Right atrium auricular region (tissue), 2 donors: Measurements from ENCODE around the gene NSFL1C. TPM values are rescaled to one million over a fixed set of nuclear protein-coding genes. Genes with fewer than 3 reads are reported as not detected.
"Not testable (repeated sequence)": the region's sequence is repeated elsewhere in the genome, so short reads cannot be mapped to it uniquely, and the experiment has no call there.

Source experiments
- DNase-seq: peaks from one replicate; pipeline ENCODE4 v3.0.0-alpha.2; 2019; ENCODE audit warnings: low spot score
- H3K27ac ChIP-seq, 2 donors: fragments of 200-600 bp; sonication (generic); 1 replicate in 1 of 2; 2 replicates in 1 of 2; pipeline ENCODE4 v1.5.1; 2016 to 2019
- H3K27me3 ChIP-seq, 2 donors: fragments of 200-600 bp; sonication (generic); one replicate each; pipeline versions ENCODE4 v1.5.1 to v1.6.0; 2017 to 2019
- H3K36me3 ChIP-seq: fragments of 200-600 bp; sonication (generic); one replicate; pipeline ENCODE4 v1.5.1; 2016
- H3K4me1 ChIP-seq, 2 donors: fragments of 200-600 bp; sonication (generic); one replicate each; pipeline versions ENCODE4 v1.5.1 to v1.6.0; 2017 to 2019
- H3K4me3 ChIP-seq, 2 donors: fragments of 200-600 bp; sonication (generic); 1 replicate in 1 of 2; 2 replicates in 1 of 2; pipeline ENCODE4 v1.5.1; 2017 to 2019; ENCODE audit warnings: mild to moderate bottlenecking in 1 of 2, moderate library complexity in 1 of 2
- H3K9me3 ChIP-seq, 2 donors: fragments of 200-600 bp; sonication (generic); one replicate each; pipeline ENCODE4 v1.5.1; 2019
- CTCF ChIP-seq, 2 donors: fragments of 200-600 bp; sonication (generic); IDR thresholded peaks; one replicate each; pipeline ENCODE4 v1.5.1; 2019; ENCODE audit warnings: antibody characterized with exemption in 2 of 2
- total RNA-seq, 2 donors: library from RNA; depleted of rRNA; stranded (reverse); fragments of >200 nt; gene quantifications; one replicate each; pipeline ENCODE4 v1.1.0, GENCODE V29; 2016

The NSFL1C gene
- total RNA-seq, 2 donors from 2014 or later = 28.5 to 34.3 TPM

GRCh38 chr20:1403624-1404023, 63.0 kb downstream of the NSFL1C start:
- no peaks in the 10 kb centered on the region for H3K9me3 ChIP-seq
- no peak for DNase-seq
- H3K27ac ChIP-seq = no peak overlapping the region
- H3K4me1 ChIP-seq = no peaks in the 10 kb centered on the region
- no peak for TF ChIP-seq CTCF (IDR thresholded peaks at IDR 0.05)
- H3K27me3 ChIP-seq = no peaks in the 10 kb centered on the region
- no peak overlapping the region for H3K4me3 ChIP-seq
- H3K36me3 ChIP-seq = no peaks in the 10 kb centered on the region

GRCh38 chr20:1402149-1402548, 64.5 kb downstream of the NSFL1C start:
- no peaks in the 10 kb centered on the region for H3K27me3 ChIP-seq
- H3K9me3 ChIP-seq = no peaks in the 10 kb centered on the region
- no peaks in the 10 kb centered on the region for H3K36me3 ChIP-seq
- no peak for TF ChIP-seq CTCF (IDR thresholded peaks at IDR 0.05)
- no peak overlapping the region for H3K4me3 ChIP-seq
- no peak overlapping the region for H3K27ac ChIP-seq
- DNase-seq = no peak
- H3K4me1 ChIP-seq = no peaks in the 10 kb centered on the region

- Histone ChIP-seq H3K27ac (no peak overlapping the region), H3K9me3 (no peaks in the 10 kb centered on the region), H3K27me3 (no peaks in the 10 kb centered on the region), H3K36me3 (no peaks in the 10 kb centered on the region), H3K4me3 (no peak overlapping the region), H3K4me1 (no peaks in the 10 kb centered on the region)
- TF ChIP-seq CTCF (IDR thresholded peaks at IDR 0.05) = no peak
- no peak for DNase-seq
Observed at GRCh38 chr20:1401451-1401907, 65.2 kb downstream of the NSFL1C start.

- not testable (repeated sequence) for H3K4me3 ChIP-seq, H3K4me1 ChIP-seq, H3K27me3 ChIP-seq, H3K9me3 ChIP-seq, H3K27ac ChIP-seq, DNase-seq, H3K36me3 ChIP-seq
Observed at GRCh38 chr20:1399678-1400366, 66.8 kb downstream of the NSFL1C start.

- not testable (repeated sequence) for H3K9me3 ChIP-seq, H3K4me3 ChIP-seq, H3K27me3 ChIP-seq, H3K36me3 ChIP-seq, DNase-seq, H3K4me1 ChIP-seq, H3K27ac ChIP-seq
Observed at GRCh38 chr20:1398185-1398584, 68.5 kb downstream of the NSFL1C start.

- TF ChIP-seq CTCF (IDR thresholded peaks at IDR 0.05) = peak in 1 of 2 donors; percentile 53
- Histone ChIP-seq H3K4me1 (peaks cover 0 to 9% of the 10 kb centered on the region in 2 donors), H3K4me3 (no peak overlapping the region), H3K27me3 (no peaks in the 10 kb centered on the region), H3K36me3 (no peaks in the 10 kb centered on the region), H3K27ac (no peak overlapping the region), H3K9me3 (no peaks in the 10 kb centered on the region)
- DNase-seq = no peak
Observed at GRCh38 chr20:1397710-1398109, 68.9 kb downstream of the NSFL1C start.

- Histone ChIP-seq H3K27me3 (no peaks in the 10 kb centered on the region), H3K4me1 (peaks cover 0 to 16% of the 10 kb centered on the region in 2 donors), H3K27ac (no peak overlapping the region), H3K36me3 (no peaks in the 10 kb centered on the region), H3K9me3 (no peaks in the 10 kb centered on the region), H3K4me3 (no peak overlapping the region)
- TF ChIP-seq CTCF (IDR thresholded peaks at IDR 0.05) = no peak
- DNase-seq = no peak
Observed at GRCh38 chr20:1396702-1397101, 69.9 kb downstream of the NSFL1C start.
